IMR-90 (cell line): Measurements from ENCODE around the gene C7orf33. TPM values are rescaled to one million over a fixed set of nuclear protein-coding genes. Genes with fewer than 3 reads are reported as not detected.

Experiments used
- ATAC-seq: fragments of 200-7000 bp; cut with Tn5 transposase; 2 replicates; pipeline ENCODE4 v1.9.1; 2020; ENCODE audit warnings: low read depth, mild to moderate bottlenecking, moderate library complexity
- BruUV-seq: library from RNA; stranded (reverse); fragments of 400-500 nt; replicated peaks from 2 replicates; lab custom pipeline; 2021; lab: Mats Ljungman, UMichigan
- CTCF ChIA-PET: fragments of 300-600 bp; formaldehyde crosslinking; extraction: SDS; loops from one replicate; lab custom pipeline; 2021; ENCODE audit warnings: antibody characterized with exemption; lab: Yijun Ruan, JAX
- POLR2A ChIA-PET: fragments of 300-600 bp; sonication (Branson Sonifier 250); formaldehyde crosslinking; loops from one replicate; lab custom pipeline; 2022; ENCODE audit warnings: antibody characterized with exemption; ENCODE audit not compliant: unreplicated experiment; lab: Charles Lee
- DNase-seq: peaks from one replicate; pipeline ENCODE4 v3.0.0; 2013
- H2AFZ ChIP-seq: replicated peaks from 2 replicates; pipeline ENCODE3; 2013; ENCODE audit warnings: low read length, mild to moderate bottlenecking; ENCODE audit not compliant: poor library complexity
- H2AK5ac ChIP-seq: 2 replicates; pipeline ENCODE4 v1.6.1; 2013; ENCODE audit warnings: low read depth, low read length, inconsistent platforms
- H2AK9ac ChIP-seq: replicated peaks from 2 replicates; pipeline ENCODE3; 2013; ENCODE audit warnings: mild to moderate bottlenecking, low read depth, low read length, moderate library complexity; ENCODE audit not compliant: poor library complexity
- H2BK120ac ChIP-seq: 2 replicates; pipeline ENCODE4 v1.6.1; 2013; ENCODE audit warnings: low read depth, low read length, inconsistent platforms
- H2BK15ac ChIP-seq: 3 replicates; pipeline ENCODE4 v1.6.1; 2013; ENCODE audit warnings: low read depth, low read length, inconsistent platforms
- H2BK20ac ChIP-seq: 2 replicates; pipeline ENCODE4 v1.6.1; 2013; ENCODE audit warnings: low read depth, mild to moderate bottlenecking, inconsistent platforms, low read length, moderate library complexity
- H2BK5ac ChIP-seq: 2 replicates; pipeline ENCODE4 v1.6.1; 2013; ENCODE audit warnings: mild to moderate bottlenecking, low read depth, low read length, inconsistent platforms; ENCODE audit not compliant: poor library complexity, severe bottlenecking
- H3K14ac ChIP-seq: replicated peaks from 2 replicates; pipeline ENCODE4 v1.6.1; 2013; ENCODE audit warnings: low read depth, low read length, inconsistent platforms
- H3K18ac ChIP-seq: 2 replicates; pipeline ENCODE4 v1.6.1; 2013; ENCODE audit warnings: low read depth, low read length, control low read depth
- H3K23ac ChIP-seq: 2 replicates; pipeline ENCODE4 v1.6.1; 2013; ENCODE audit warnings: low read depth, low read length, inconsistent platforms
- H3K27ac ChIP-seq: 2 replicates; pipeline ENCODE4 v1.5.1; 2013; ENCODE audit warnings: mild to moderate bottlenecking, control low read depth, low read length; ENCODE audit not compliant: insufficient read depth
- H3K27me3 ChIP-seq: 2 replicates; pipeline ENCODE4 v1.6.1; 2013; ENCODE audit warnings: low read length; ENCODE audit not compliant: control insufficient read depth, insufficient read depth
- H3K36me3 ChIP-seq: 2 replicates; pipeline ENCODE4 v1.6.1; 2013; ENCODE audit warnings: low read length, mixed read lengths; ENCODE audit not compliant: control insufficient read depth, insufficient read depth
- H3K4ac ChIP-seq: 2 replicates; pipeline ENCODE4 v1.6.1; 2013; ENCODE audit warnings: low read depth, low read length, inconsistent platforms
- H3K4me1 ChIP-seq: 2 replicates; pipeline ENCODE4 v1.6.1; 2013; ENCODE audit warnings: low read length, mixed read lengths; ENCODE audit not compliant: control insufficient read depth, insufficient read depth
- H3K4me2 ChIP-seq: 2 replicates; pipeline ENCODE4 v1.6.1; 2013; ENCODE audit warnings: low read depth, mild to moderate bottlenecking, control low read depth, low read length, moderate library complexity
- H3K4me3 ChIP-seq: 2 replicates; pipeline ENCODE4 v1.5.1; 2013; ENCODE audit warnings: low read depth, mild to moderate bottlenecking, control low read depth, low read length, moderate library complexity; ENCODE audit not compliant: insufficient read depth
- H3K56ac ChIP-seq: 2 replicates; pipeline ENCODE4 v1.6.1; 2013; ENCODE audit warnings: low read length, inconsistent platforms; ENCODE audit not compliant: insufficient read depth; ENCODE audit errors: extremely low read depth
- H3K79me1 ChIP-seq, 2 experiments: 2 replicates each; pipeline ENCODE4 v1.6.1; 2013; ENCODE audit warnings: low read length in 2 of 2, inconsistent platforms in 1 of 2, low read depth in 1 of 2
- H3K9ac ChIP-seq: 2 replicates; pipeline ENCODE4 v1.6.1; 2013; ENCODE audit warnings: low read depth, low read length, control low read depth
- H3K9me1 ChIP-seq: 2 replicates; pipeline ENCODE4 v1.6.1; 2013; ENCODE audit warnings: low read length, inconsistent platforms; ENCODE audit not compliant: insufficient read depth
- H3K9me3 ChIP-seq: 2 replicates; pipeline ENCODE4 v1.6.1; 2013; ENCODE audit warnings: low read length; ENCODE audit not compliant: control insufficient read depth, insufficient read depth
- H4K20me1 ChIP-seq: 2 replicates; pipeline ENCODE4 v1.6.1; 2013; ENCODE audit warnings: low read length, inconsistent platforms; ENCODE audit not compliant: insufficient read depth
- H4K5ac ChIP-seq: 2 replicates; pipeline ENCODE4 v1.6.1; 2013; ENCODE audit warnings: mild to moderate bottlenecking, low read depth, low read length, control low read depth
- H4K8ac ChIP-seq, 2 experiments: 2 replicates each; pipeline ENCODE4 v1.6.1; 2013; ENCODE audit warnings: low read depth in 2 of 2, low read length in 2 of 2, control low read depth in 1 of 2, inconsistent platforms in 1 of 2
- H4K91ac ChIP-seq: 2 replicates; pipeline ENCODE4 v1.6.1; 2013; ENCODE audit warnings: low read depth, low read length, inconsistent platforms; ENCODE audit not compliant: insufficient read depth
- BHLHE40 ChIP-seq: fragments of 150-350 bp; IDR thresholded peaks from 2 replicates; pipeline ENCODE4 v1.6.1; 2016; ENCODE audit warnings: mild to moderate bottlenecking, low read depth, low read length
- CEBPB ChIP-seq: IDR thresholded peaks from 2 replicates; pipeline ENCODE4 v1.6.1; 2012; ENCODE audit warnings: low read depth, low read length, improper control_type of control experiment
- CHD1 ChIP-seq: IDR thresholded peaks from 2 replicates; pipeline ENCODE4 v1.6.1; 2012; ENCODE audit warnings: low read depth, low read length, improper control_type of control experiment
- CTCF ChIP-seq: conservative IDR thresholded peaks from 2 replicates; pipeline ENCODE4 v1.5.1; 2012; ENCODE audit warnings: mild to moderate bottlenecking, low read depth, low read length, improper control_type of control experiment
- ELK1 ChIP-seq: fragments of 150-350 bp; IDR thresholded peaks from 2 replicates; pipeline ENCODE4 v1.6.1; 2016; ENCODE audit warnings: low read depth, mild to moderate bottlenecking, low read length, moderate library complexity, borderline replicate concordance
- FOS ChIP-seq: fragments of 150-350 bp; IDR thresholded peaks from 2 replicates; pipeline ENCODE4 v1.6.1; 2016; ENCODE audit warnings: low read depth, low read length
- MAFK ChIP-seq: IDR thresholded peaks from 2 replicates; pipeline ENCODE4 v1.6.1; 2012; ENCODE audit warnings: low read depth, low read length, improper control_type of control experiment
- MAZ ChIP-seq: IDR thresholded peaks from 2 replicates; pipeline ENCODE4 v1.6.1; 2012; ENCODE audit warnings: low read depth, mild to moderate bottlenecking, low read length, improper control_type of control experiment, moderate library complexity, borderline replicate concordance
- MXI1 ChIP-seq: IDR thresholded peaks from 2 replicates; pipeline ENCODE4 v1.6.1; 2012; ENCODE audit warnings: low read depth, mild to moderate bottlenecking, low read length, moderate library complexity, borderline replicate concordance
- NFE2L2 ChIP-seq: fragments of 150-350 bp; IDR thresholded peaks from 2 replicates; pipeline ENCODE4 v1.6.1; 2016; ENCODE audit warnings: low read depth, mild to moderate bottlenecking, low read length
- POLR2A ChIP-seq: IDR thresholded peaks from 2 replicates; pipeline ENCODE4 v1.6.1; 2012; ENCODE audit warnings: mild to moderate bottlenecking, low read depth, low read length
- RAD21 ChIP-seq: IDR thresholded peaks from 2 replicates; pipeline ENCODE4 v1.6.1; 2012; ENCODE audit warnings: low read length, improper control_type of control experiment
- RCOR1 ChIP-seq: IDR thresholded peaks from 2 replicates; pipeline ENCODE4 v1.6.1; 2012; ENCODE audit warnings: mild to moderate bottlenecking, low read length, improper control_type of control experiment; ENCODE audit not compliant: insufficient replicate concordance
- RFX5 ChIP-seq: IDR thresholded peaks from 2 replicates; pipeline ENCODE4 v1.8.0; 2012; ENCODE audit warnings: low read depth, mild to moderate bottlenecking, low read length, moderate library complexity
- SMC3 ChIP-seq: fragments of 150-350 bp; IDR thresholded peaks from 2 replicates; pipeline ENCODE4 v1.6.1; 2016; ENCODE audit warnings: low read depth, mild to moderate bottlenecking, antibody characterized with exemption, low read length, moderate library complexity
- USF2 ChIP-seq: fragments of 150-350 bp; IDR thresholded peaks from 2 replicates; pipeline ENCODE4 v1.6.1; 2017; ENCODE audit warnings: mild to moderate bottlenecking, antibody characterized with exemption, low read length, low read depth
- WGBS, 2 experiments: methylation state at CpG; one replicate each; pipeline versions ENCODE4 v1.1.5 to v1.1.7; 2013; ENCODE audit warnings: missing lambda C conversion rate in 2 of 2; ENCODE audit not compliant: insufficient read length in 1 of 2; ENCODE audit errors: extremely low coverage in 2 of 2; 5-methylcytosine and 5-hydroxymethylcytosine counted together
- dilution Hi-C: fragments of 300-500 bp; cut with HindIII; formaldehyde crosslinking; loops from one replicate; pipeline ENCODE4 v1.14.3; 2018; ENCODE audit warnings: low sequenced_read_pairs; ENCODE audit not compliant: unreplicated experiment
- in situ Hi-C: fragments of 300-500 bp; cut with MboI; formaldehyde crosslinking; loops from 3 replicates; pipeline ENCODE4 v1.14.3; 2019; ENCODE audit warnings: low sequenced_read_pairs, inconsistent platforms, mixed read lengths
- intact Hi-C: fragments of 100-400 bp; cut with micrococcal nuclease; formaldehyde crosslinking; loops from 2 replicates; pipeline ENCODE4 v1.10.0; 2022
- polyA plus RNA-seq, 3 experiments: library from polyadenylated mRNA; depleted of rRNA; stranded (reverse); fragments of >200 nt; gene quantifications; 2 replicates each; pipeline ENCODE4 v1.2.3, GENCODE V29; 2012; ENCODE audit warnings: low replicate concordance in 1 of 3
- total RNA-seq: library from RNA; depleted of rRNA; stranded (reverse); fragments of >200 nt; gene quantifications from 2 replicates; pipeline ENCODE4 v1.2.3, GENCODE V29; 2012

C7orf33 gene
- total and polyA plus RNA-seq, 2 of the 4 experiments (the other 2 are of a cell fraction): not detected

- in situ Hi-C loops: no loop called here
- TF ChIP-seq RAD21 (no peak), RCOR1 (no peak), SMC3 (no peak), MAFK (no peak), FOS (no peak), CTCF (no peak), MAZ (no peak), CHD1 (no peak), NFE2L2 (no peak), BHLHE40 (no peak), POLR2A (no peak), USF2 (no peak), RFX5 (no peak), ELK1 (no peak), CEBPB (no peak), MXI1 (no peak)
- Histone ChIP-seq H3K23ac (no peak overlapping the region), H3K56ac (no peak overlapping the region), H3K4me3 (no peak overlapping the region), H4K8ac (no peak overlapping the region), H2AFZ (no peak overlapping the region), H3K9me1 (no peaks in the 10 kb centered on the region), H2BK120ac (no peak overlapping the region), H3K36me3 (no peaks in the 10 kb centered on the region), H3K9me3 (no peaks in the 10 kb centered on the region), H3K14ac (no peak overlapping the region), H3K27ac (no peak overlapping the region), H2AK5ac (no peak overlapping the region), H2BK15ac (no peak overlapping the region), H2BK5ac (no peak overlapping the region), H3K18ac (no peak overlapping the region), H3K27me3 (no peaks in the 10 kb centered on the region), H3K4me1 (no peaks in the 10 kb centered on the region), H4K5ac (no peak overlapping the region), H3K9ac (no peak overlapping the region), H3K4me2 (no peak overlapping the region), H3K4ac (no peak overlapping the region), H4K91ac (no peak overlapping the region), H2AK9ac (no peak overlapping the region), H2BK20ac (no peak overlapping the region), H3K79me1 (no peaks in the 10 kb centered on the region), H4K20me1 (no peaks in the 10 kb centered on the region)
- dilution Hi-C loops: no loop called here
- WGBS, 2 experiments: 94% methylated on average over 2 of the region's 9 CpGs; no CpG with 5 or more reads in 1 of the 2 experiments
- intact Hi-C loops: no loop called here
- ChIA-PET CTCF (no interaction called here), POLR2A (no interaction called here)
- no peak for ATAC-seq
- DNase-seq: no peak
- no TSS peak for BruUV-seq
Observed at GRCh38 chr7:148572067-148572522, 18.5 kb upstream of the C7orf33 start.
